ENCODE data around the gene UBE2H.

GRCh38 chr7:129862682-129863081, 90.1 kb downstream of the UBE2H start:
- TF ChIP-seq ZNF274 (IDR thresholded peaks at IDR 0.05; ENCODE audit: low read depth, low read length) (no peak), SUZ12 (IDR thresholded peaks at IDR 0.05; ENCODE audit: extremely low read depth, insufficient read depth, insufficient read length) (no peak), YY1 (IDR thresholded peaks at IDR 0.05; ENCODE audit: insufficient read depth, insufficient read length) (no peak)

Data from NT2/D1 (cell line).